IMR-90 (cell line): Measurements from ENCODE around the gene CEMIP2. TPM values are rescaled to one million over a fixed set of nuclear protein-coding genes. Genes with fewer than 3 reads are reported as not detected.
A peak's percentile ranks its signal among the peaks of the same experiment; 100 is the strongest.

Source experiments
- ATAC-seq: fragments of 200-7000 bp; cut with Tn5 transposase; 2 replicates; pipeline ENCODE4 v1.9.1; 2020; ENCODE audit warnings: low read depth, mild to moderate bottlenecking, moderate library complexity
- BruUV-seq: library from RNA; stranded (reverse); fragments of 400-500 nt; replicated peaks from 2 replicates; lab custom pipeline; 2021; lab: Mats Ljungman, UMichigan
- CTCF ChIA-PET: fragments of 300-600 bp; formaldehyde crosslinking; extraction: SDS; loops from one replicate; lab custom pipeline; 2021; ENCODE audit warnings: antibody characterized with exemption; lab: Yijun Ruan, JAX
- POLR2A ChIA-PET: fragments of 300-600 bp; sonication (Branson Sonifier 250); formaldehyde crosslinking; loops from one replicate; lab custom pipeline; 2022; ENCODE audit warnings: antibody characterized with exemption; ENCODE audit not compliant: unreplicated experiment; lab: Charles Lee
- DNase-seq: peaks from one replicate; pipeline ENCODE4 v3.0.0; 2013
- H2AFZ ChIP-seq: replicated peaks from 2 replicates; pipeline ENCODE3; 2013; ENCODE audit warnings: low read length, mild to moderate bottlenecking; ENCODE audit not compliant: poor library complexity
- H2AK5ac ChIP-seq: 2 replicates; pipeline ENCODE4 v1.6.1; 2013; ENCODE audit warnings: low read depth, low read length, inconsistent platforms
- H2AK9ac ChIP-seq: replicated peaks from 2 replicates; pipeline ENCODE3; 2013; ENCODE audit warnings: mild to moderate bottlenecking, low read depth, low read length, moderate library complexity; ENCODE audit not compliant: poor library complexity
- H2BK120ac ChIP-seq: 2 replicates; pipeline ENCODE4 v1.6.1; 2013; ENCODE audit warnings: low read depth, low read length, inconsistent platforms
- H2BK15ac ChIP-seq: 3 replicates; pipeline ENCODE4 v1.6.1; 2013; ENCODE audit warnings: low read depth, low read length, inconsistent platforms
- H2BK20ac ChIP-seq: 2 replicates; pipeline ENCODE4 v1.6.1; 2013; ENCODE audit warnings: low read depth, mild to moderate bottlenecking, inconsistent platforms, low read length, moderate library complexity
- H2BK5ac ChIP-seq: 2 replicates; pipeline ENCODE4 v1.6.1; 2013; ENCODE audit warnings: mild to moderate bottlenecking, low read depth, low read length, inconsistent platforms; ENCODE audit not compliant: poor library complexity, severe bottlenecking
- H3K14ac ChIP-seq: replicated peaks from 2 replicates; pipeline ENCODE4 v1.6.1; 2013; ENCODE audit warnings: low read depth, low read length, inconsistent platforms
- H3K18ac ChIP-seq: 2 replicates; pipeline ENCODE4 v1.6.1; 2013; ENCODE audit warnings: low read depth, low read length, control low read depth
- H3K23ac ChIP-seq: 2 replicates; pipeline ENCODE4 v1.6.1; 2013; ENCODE audit warnings: low read depth, low read length, inconsistent platforms
- H3K27ac ChIP-seq: 2 replicates; pipeline ENCODE4 v1.5.1; 2013; ENCODE audit warnings: mild to moderate bottlenecking, control low read depth, low read length; ENCODE audit not compliant: insufficient read depth
- H3K27me3 ChIP-seq: 2 replicates; pipeline ENCODE4 v1.6.1; 2013; ENCODE audit warnings: low read length; ENCODE audit not compliant: control insufficient read depth, insufficient read depth
- H3K36me3 ChIP-seq: 2 replicates; pipeline ENCODE4 v1.6.1; 2013; ENCODE audit warnings: low read length, mixed read lengths; ENCODE audit not compliant: control insufficient read depth, insufficient read depth
- H3K4ac ChIP-seq: 2 replicates; pipeline ENCODE4 v1.6.1; 2013; ENCODE audit warnings: low read depth, low read length, inconsistent platforms
- H3K4me1 ChIP-seq: 2 replicates; pipeline ENCODE4 v1.6.1; 2013; ENCODE audit warnings: low read length, mixed read lengths; ENCODE audit not compliant: control insufficient read depth, insufficient read depth
- H3K4me2 ChIP-seq: 2 replicates; pipeline ENCODE4 v1.6.1; 2013; ENCODE audit warnings: low read depth, mild to moderate bottlenecking, control low read depth, low read length, moderate library complexity
- H3K4me3 ChIP-seq: 2 replicates; pipeline ENCODE4 v1.5.1; 2013; ENCODE audit warnings: low read depth, mild to moderate bottlenecking, control low read depth, low read length, moderate library complexity; ENCODE audit not compliant: insufficient read depth
- H3K56ac ChIP-seq: 2 replicates; pipeline ENCODE4 v1.6.1; 2013; ENCODE audit warnings: low read length, inconsistent platforms; ENCODE audit not compliant: insufficient read depth; ENCODE audit errors: extremely low read depth
- H3K79me1 ChIP-seq, 2 experiments: 2 replicates each; pipeline ENCODE4 v1.6.1; 2013; ENCODE audit warnings: low read length in 2 of 2, inconsistent platforms in 1 of 2, low read depth in 1 of 2
- H3K9ac ChIP-seq: 2 replicates; pipeline ENCODE4 v1.6.1; 2013; ENCODE audit warnings: low read depth, low read length, control low read depth
- H3K9me1 ChIP-seq: 2 replicates; pipeline ENCODE4 v1.6.1; 2013; ENCODE audit warnings: low read length, inconsistent platforms; ENCODE audit not compliant: insufficient read depth
- H3K9me3 ChIP-seq: 2 replicates; pipeline ENCODE4 v1.6.1; 2013; ENCODE audit warnings: low read length; ENCODE audit not compliant: control insufficient read depth, insufficient read depth
- H4K20me1 ChIP-seq: 2 replicates; pipeline ENCODE4 v1.6.1; 2013; ENCODE audit warnings: low read length, inconsistent platforms; ENCODE audit not compliant: insufficient read depth
- H4K5ac ChIP-seq: 2 replicates; pipeline ENCODE4 v1.6.1; 2013; ENCODE audit warnings: mild to moderate bottlenecking, low read depth, low read length, control low read depth
- H4K8ac ChIP-seq, 2 experiments: 2 replicates each; pipeline ENCODE4 v1.6.1; 2013; ENCODE audit warnings: low read depth in 2 of 2, low read length in 2 of 2, control low read depth in 1 of 2, inconsistent platforms in 1 of 2
- H4K91ac ChIP-seq: 2 replicates; pipeline ENCODE4 v1.6.1; 2013; ENCODE audit warnings: low read depth, low read length, inconsistent platforms; ENCODE audit not compliant: insufficient read depth
- SMC3 ChIP-seq: fragments of 150-350 bp; IDR thresholded peaks from 2 replicates; pipeline ENCODE4 v1.6.1; 2016; ENCODE audit warnings: low read depth, mild to moderate bottlenecking, antibody characterized with exemption, low read length, moderate library complexity
- WGBS, 2 experiments: methylation state at CpG; one replicate each; pipeline versions ENCODE4 v1.1.5 to v1.1.7; 2013; ENCODE audit warnings: missing lambda C conversion rate in 2 of 2; ENCODE audit not compliant: insufficient read length in 1 of 2; ENCODE audit errors: extremely low coverage in 2 of 2; 5-methylcytosine and 5-hydroxymethylcytosine counted together
- dilution Hi-C: fragments of 300-500 bp; cut with HindIII; formaldehyde crosslinking; loops from one replicate; pipeline ENCODE4 v1.14.3; 2018; ENCODE audit warnings: low sequenced_read_pairs; ENCODE audit not compliant: unreplicated experiment
- in situ Hi-C: fragments of 300-500 bp; cut with MboI; formaldehyde crosslinking; loops from 3 replicates; pipeline ENCODE4 v1.14.3; 2019; ENCODE audit warnings: low sequenced_read_pairs, inconsistent platforms, mixed read lengths
- intact Hi-C: fragments of 100-400 bp; cut with micrococcal nuclease; formaldehyde crosslinking; loops from 2 replicates; pipeline ENCODE4 v1.10.0; 2022
- polyA plus RNA-seq, 3 experiments: library from polyadenylated mRNA; depleted of rRNA; stranded (reverse); fragments of >200 nt; gene quantifications; 2 replicates each; pipeline ENCODE4 v1.2.3, GENCODE V29; 2012; ENCODE audit warnings: low replicate concordance in 1 of 3
- total RNA-seq: library from RNA; depleted of rRNA; stranded (reverse); fragments of >200 nt; gene quantifications from 2 replicates; pipeline ENCODE4 v1.2.3, GENCODE V29; 2012
- TF ChIP-seq, protein P1 (sequence below): conservative IDR thresholded peaks from 2 replicates; pipeline ENCODE4 v1.5.1; 2012; ENCODE audit warnings: mild to moderate bottlenecking, low read depth, low read length, improper control_type of control experiment

The CEMIP2 gene
- total and polyA plus RNA-seq, 2 of the 4 experiments (the other 2 are of a cell fraction): 65.2 to 67.4 TPM

DNA sequence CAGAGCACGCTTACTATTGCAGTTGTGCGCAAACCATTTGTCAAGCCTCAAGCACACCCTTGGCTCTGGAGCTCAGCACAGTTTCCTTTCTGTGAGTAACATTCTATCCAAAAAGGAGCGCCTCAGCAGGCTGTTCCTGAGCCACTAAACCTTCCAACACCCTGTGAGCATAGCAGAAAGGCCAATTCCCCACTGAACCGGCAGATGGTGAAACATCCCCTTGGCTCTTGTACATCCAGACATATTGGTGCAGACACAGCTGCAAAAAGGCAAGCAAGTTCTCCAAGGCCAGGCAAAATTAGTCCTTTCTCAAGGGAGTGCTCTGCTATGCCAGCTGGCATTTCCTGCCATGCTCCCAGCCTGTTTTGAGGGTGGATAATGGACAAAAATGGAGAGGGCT is 44.1 kb upstream of the CEMIP2 start:
- no peak overlapping the region for H4K8ac ChIP-seq

More for the DNA sequence above, 44.1 kb upstream of the CEMIP2 start:
- dilution Hi-C loops: no loop called here
- H3K27me3 ChIP-seq: no peaks in the 10 kb centered on the region; the same call in none of the 2 replicates
- POLR2A ChIA-PET: no interaction called here
- H3K4me1 ChIP-seq: no peaks in the 10 kb centered on the region
- no peak overlapping the region for H2AK9ac ChIP-seq
- H3K4me2 ChIP-seq: no peak overlapping the region
- H3K23ac ChIP-seq: no peak overlapping the region
- intact Hi-C loops: no loop called here
- no peak overlapping the region for H3K14ac ChIP-seq
- DNase-seq (peak; percentile 12), ATAC-seq (no peak)
- no peaks in the 10 kb centered on the region for H3K9me1 ChIP-seq
- no TSS peak for BruUV-seq
- H4K5ac ChIP-seq: no peak overlapping the region
- H3K4ac ChIP-seq: no peak overlapping the region
- no peak overlapping the region for H3K4me3 ChIP-seq
- H2BK15ac ChIP-seq: no peak overlapping the region
- H3K36me3 ChIP-seq: no peaks in the 10 kb centered on the region
- WGBS, 2 experiments: 71% methylated on average over 2 of the region's 4 CpGs; no CpG with 5 or more reads in 1 of the 2 experiments
- TF ChIP-seq, protein P1, sequence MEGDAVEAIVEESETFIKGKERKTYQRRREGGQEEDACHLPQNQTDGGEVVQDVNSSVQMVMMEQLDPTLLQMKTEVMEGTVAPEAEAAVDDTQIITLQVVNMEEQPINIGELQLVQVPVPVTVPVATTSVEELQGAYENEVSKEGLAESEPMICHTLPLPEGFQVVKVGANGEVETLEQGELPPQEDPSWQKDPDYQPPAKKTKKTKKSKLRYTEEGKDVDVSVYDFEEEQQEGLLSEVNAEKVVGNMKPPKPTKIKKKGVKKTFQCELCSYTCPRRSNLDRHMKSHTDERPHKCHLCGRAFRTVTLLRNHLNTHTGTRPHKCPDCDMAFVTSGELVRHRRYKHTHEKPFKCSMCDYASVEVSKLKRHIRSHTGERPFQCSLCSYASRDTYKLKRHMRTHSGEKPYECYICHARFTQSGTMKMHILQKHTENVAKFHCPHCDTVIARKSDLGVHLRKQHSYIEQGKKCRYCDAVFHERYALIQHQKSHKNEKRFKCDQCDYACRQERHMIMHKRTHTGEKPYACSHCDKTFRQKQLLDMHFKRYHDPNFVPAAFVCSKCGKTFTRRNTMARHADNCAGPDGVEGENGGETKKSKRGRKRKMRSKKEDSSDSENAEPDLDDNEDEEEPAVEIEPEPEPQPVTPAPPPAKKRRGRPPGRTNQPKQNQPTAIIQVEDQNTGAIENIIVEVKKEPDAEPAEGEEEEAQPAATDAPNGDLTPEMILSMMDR: 0 out of 2 replicates have a peak, but pooled peaks have one; percentile 2
- no peak for TF ChIP-seq SMC3
- CTCF ChIA-PET: interaction anchor here (0.6 to 1.7 kb wide), 2 partner anchors 92 to 212 kb away, joined by 3 to 8 read pairs; no protein-coding TSS in a partner anchor
- in situ Hi-C loops: loop anchor here (25.0 kb wide), 2 partner anchors 450 to 525 kb away; no protein-coding TSS in a partner anchor
- H3K56ac ChIP-seq: no peak overlapping the region
- H3K79me1 ChIP-seq: no peaks in the 10 kb centered on the region
- H3K9me3 ChIP-seq: no peaks in the 10 kb centered on the region
- no peaks in the 10 kb centered on the region for H4K20me1 ChIP-seq
- H3K27ac ChIP-seq: no peak overlapping the region
- H3K9ac ChIP-seq: no peak overlapping the region
- H2BK20ac ChIP-seq: no peak overlapping the region
- H2AK5ac ChIP-seq: no peak overlapping the region
- H2AFZ ChIP-seq: peak overlapping the region; percentile 13
- no peak overlapping the region for H3K18ac ChIP-seq
- H4K91ac ChIP-seq: no peak overlapping the region
- H2BK120ac ChIP-seq: no peak overlapping the region
- H2BK5ac ChIP-seq: no peak overlapping the region
